ENCODE data around the gene FURIN. TPM values are rescaled to one million over a fixed set of nuclear protein-coding genes. Genes with fewer than 3 reads are reported as not detected.

Gene FURIN
- total RNA-seq, 4 donors from 2014 or later, result 28.7 to 71.1 (median 42.4) TPM

DNA sequence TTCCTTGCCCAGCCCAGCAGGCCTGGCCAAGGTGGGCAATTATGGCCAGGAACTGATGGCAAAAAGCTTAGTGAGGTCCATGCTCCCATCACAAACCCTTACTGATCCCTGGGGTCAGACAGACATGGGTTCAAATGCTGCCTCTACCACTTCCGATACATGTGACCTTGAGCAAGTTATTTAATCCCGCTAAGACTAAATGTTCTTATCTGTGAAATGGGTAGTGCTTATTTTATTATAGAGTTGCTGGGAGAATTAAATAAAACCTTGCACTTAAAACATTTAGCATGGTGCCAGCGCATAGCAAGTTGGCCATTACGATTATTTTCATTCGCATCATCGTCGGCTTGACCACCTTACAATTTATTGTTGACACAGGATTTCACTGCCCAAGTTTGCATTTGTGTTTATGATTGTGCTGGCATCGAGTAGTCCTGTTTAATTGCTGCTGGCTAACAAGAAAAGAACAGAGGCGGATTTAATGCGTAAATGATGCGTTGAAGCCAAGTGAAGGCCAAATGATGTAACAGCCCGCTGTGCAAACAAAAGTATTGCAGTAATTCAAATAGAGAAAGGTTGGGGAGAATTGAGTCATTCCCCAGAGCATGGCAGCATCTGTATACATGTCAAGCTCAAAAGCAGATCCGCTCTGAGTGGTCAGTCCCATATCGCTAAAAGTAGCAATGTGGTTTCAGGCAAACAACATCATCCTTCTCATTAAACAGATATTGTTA, 7.3 kb upstream of the FURIN start:
- 85 to 87% methylated on average over 14 of the region's 14 CpGs for WGBS, 2 donors
- H3K9me3 ChIP-seq, result no peaks in the 10 kb centered on the region
- no peak overlapping the region for H3K27ac ChIP-seq
- H3K36me3 ChIP-seq, result no peaks in the 10 kb centered on the region
- H3K4me1 ChIP-seq, result peaks cover 0 to 5% (median 0%) of the 10 kb centered on the region in 4 donors
- DNase-seq (ENCODE audit: low spot score in 2 of 2), result no peak
- no peaks in the 10 kb centered on the region for H3K27me3 ChIP-seq
- TF ChIP-seq EP300 (IDR thresholded peaks at IDR 0.05), result no peak
- TF ChIP-seq, protein P1, sequence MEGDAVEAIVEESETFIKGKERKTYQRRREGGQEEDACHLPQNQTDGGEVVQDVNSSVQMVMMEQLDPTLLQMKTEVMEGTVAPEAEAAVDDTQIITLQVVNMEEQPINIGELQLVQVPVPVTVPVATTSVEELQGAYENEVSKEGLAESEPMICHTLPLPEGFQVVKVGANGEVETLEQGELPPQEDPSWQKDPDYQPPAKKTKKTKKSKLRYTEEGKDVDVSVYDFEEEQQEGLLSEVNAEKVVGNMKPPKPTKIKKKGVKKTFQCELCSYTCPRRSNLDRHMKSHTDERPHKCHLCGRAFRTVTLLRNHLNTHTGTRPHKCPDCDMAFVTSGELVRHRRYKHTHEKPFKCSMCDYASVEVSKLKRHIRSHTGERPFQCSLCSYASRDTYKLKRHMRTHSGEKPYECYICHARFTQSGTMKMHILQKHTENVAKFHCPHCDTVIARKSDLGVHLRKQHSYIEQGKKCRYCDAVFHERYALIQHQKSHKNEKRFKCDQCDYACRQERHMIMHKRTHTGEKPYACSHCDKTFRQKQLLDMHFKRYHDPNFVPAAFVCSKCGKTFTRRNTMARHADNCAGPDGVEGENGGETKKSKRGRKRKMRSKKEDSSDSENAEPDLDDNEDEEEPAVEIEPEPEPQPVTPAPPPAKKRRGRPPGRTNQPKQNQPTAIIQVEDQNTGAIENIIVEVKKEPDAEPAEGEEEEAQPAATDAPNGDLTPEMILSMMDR (IDR thresholded peaks at IDR 0.05), result no peak
- TF ChIP-seq POLR2A (IDR thresholded peaks at IDR 0.05), result no peak
- H3K4me3 ChIP-seq, result no peak overlapping the region

GRCh38 chr15:90862487-90862886, 5.9 kb upstream of the FURIN start:
- Histone ChIP-seq H3K9me3 (no peaks in the 10 kb centered on the region), H3K4me1 (no peaks in the 10 kb centered on the region), H3K4me3 (no peak overlapping the region), H3K27ac (peak overlapping the region in 1 of 4 donors; percentile 2), H3K27me3 (no peaks in the 10 kb centered on the region), H3K36me3 (no peaks in the 10 kb centered on the region)
- TF ChIP-seq EP300 (IDR thresholded peaks at IDR 0.05) (no peak), POLR2A (IDR thresholded peaks at IDR 0.05) (no peak)
- TF ChIP-seq, protein P1 (IDR thresholded peaks at IDR 0.05), result no peak
- no peak for DNase-seq (ENCODE audit: low spot score in 2 of 2)
- WGBS, 2 donors, result 87 to 91% methylated on average over 6 of the region's 6 CpGs

GRCh38 chr15:90862964-90863778, 5.2 kb upstream of the FURIN start:
- peaks cover 0 to 3% (median 0%) of the 10 kb centered on the region in 4 donors for H3K4me1 ChIP-seq
- TF ChIP-seq EP300 (IDR thresholded peaks at IDR 0.05), result peak in 1 of 2 donors; percentile 31
- no peak for TF ChIP-seq POLR2A (IDR thresholded peaks at IDR 0.05)
- 52 to 60% methylated on average over 4 to 5 of the region's 5 CpGs for WGBS, 2 donors
- no peak for DNase-seq (ENCODE audit: low spot score in 2 of 2)
- H3K27me3 ChIP-seq, result no peaks in the 10 kb centered on the region
- no peaks in the 10 kb centered on the region for H3K9me3 ChIP-seq
- H3K4me3 ChIP-seq, result no peak overlapping the region
- H3K36me3 ChIP-seq, result no peaks in the 10 kb centered on the region
- H3K27ac ChIP-seq, result peak overlapping the region in 1 of 4 donors; percentile 2

DNA sequence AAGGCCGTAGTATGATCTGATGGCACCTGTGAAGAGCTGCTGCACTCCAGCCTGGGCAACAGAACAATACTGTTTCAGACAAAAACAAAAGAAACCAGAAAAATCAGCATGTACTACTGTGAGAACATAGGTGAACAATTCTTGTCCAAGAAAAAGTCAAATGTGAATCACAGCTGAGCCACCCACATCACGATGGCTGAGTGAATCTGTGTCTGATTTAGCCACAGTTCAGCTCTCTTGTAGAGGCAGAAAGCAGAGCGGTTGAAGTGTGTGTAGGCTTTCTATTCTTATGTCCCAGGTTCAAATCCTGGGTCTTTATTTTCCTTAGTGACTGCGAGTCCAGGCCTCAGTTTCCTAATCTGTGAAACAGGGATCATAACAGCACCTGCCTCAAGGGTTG, 4.4 kb upstream of the FURIN start:
- Histone ChIP-seq H3K9me3 (no peaks in the 10 kb centered on the region), H3K36me3 (no peaks in the 10 kb centered on the region), H3K4me3 (no peak overlapping the region), H3K27me3 (no peaks in the 10 kb centered on the region), H3K4me1 (peaks cover 0 to 10% (median 4%) of the 10 kb centered on the region in 4 donors), H3K27ac (no peak overlapping the region)
- TF ChIP-seq, protein P1 (IDR thresholded peaks at IDR 0.05), result no peak
- TF ChIP-seq EP300 (IDR thresholded peaks at IDR 0.05), result no peak
- no peak for TF ChIP-seq POLR2A (IDR thresholded peaks at IDR 0.05)
- WGBS, 2 donors, result 84 to 85% methylated on average over 4 of the region's 4 CpGs
- no peak for DNase-seq (ENCODE audit: low spot score in 2 of 2)

DNA sequence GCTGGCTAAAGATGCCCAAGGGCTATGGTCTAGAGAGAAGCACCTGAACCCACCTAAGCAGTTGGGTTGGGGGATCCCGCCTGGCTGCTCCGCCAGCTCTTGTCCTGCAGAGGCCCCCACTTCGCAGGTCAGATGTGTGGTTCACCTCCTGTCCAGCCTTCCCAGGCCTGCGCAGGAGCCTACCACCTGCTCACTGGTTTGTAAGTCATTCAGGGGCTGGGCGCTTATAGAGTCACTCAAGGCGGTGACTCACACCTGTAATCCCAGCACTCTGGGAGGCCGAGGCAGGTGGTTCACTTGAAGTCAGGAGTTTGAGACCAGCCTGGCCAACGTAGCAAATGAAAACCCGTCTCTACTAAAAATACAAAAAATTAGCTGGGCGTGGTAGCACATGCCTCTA, 3.9 kb upstream of the FURIN start:
- Histone ChIP-seq H3K27ac (no peak overlapping the region), H3K4me1 (peaks cover 0 to 15% (median 9%) of the 10 kb centered on the region in 4 donors), H3K36me3 (no peaks in the 10 kb centered on the region), H3K4me3 (no peak overlapping the region), H3K27me3 (no peaks in the 10 kb centered on the region), H3K9me3 (no peaks in the 10 kb centered on the region)
- TF ChIP-seq POLR2A (IDR thresholded peaks at IDR 0.05), result no peak
- TF ChIP-seq, protein P1 (IDR thresholded peaks at IDR 0.05), result no peak
- no peak for TF ChIP-seq EP300 (IDR thresholded peaks at IDR 0.05)
- 90 to 92% methylated on average over 7 to 10 of the region's 10 CpGs for WGBS, 2 donors
- DNase-seq (ENCODE audit: low spot score in 2 of 2), result no peak

Data from tibial nerve (tissue), 4 donors.